Measurements from ENCODE around the gene SMIM36. TPM values are rescaled to one million over a fixed set of nuclear protein-coding genes. Genes with fewer than 3 reads are reported as not detected.
A peak's percentile ranks its signal among the peaks of the same experiment; 100 is the strongest.

The SMIM36 gene
- total RNA-seq, result not detected

DNA sequence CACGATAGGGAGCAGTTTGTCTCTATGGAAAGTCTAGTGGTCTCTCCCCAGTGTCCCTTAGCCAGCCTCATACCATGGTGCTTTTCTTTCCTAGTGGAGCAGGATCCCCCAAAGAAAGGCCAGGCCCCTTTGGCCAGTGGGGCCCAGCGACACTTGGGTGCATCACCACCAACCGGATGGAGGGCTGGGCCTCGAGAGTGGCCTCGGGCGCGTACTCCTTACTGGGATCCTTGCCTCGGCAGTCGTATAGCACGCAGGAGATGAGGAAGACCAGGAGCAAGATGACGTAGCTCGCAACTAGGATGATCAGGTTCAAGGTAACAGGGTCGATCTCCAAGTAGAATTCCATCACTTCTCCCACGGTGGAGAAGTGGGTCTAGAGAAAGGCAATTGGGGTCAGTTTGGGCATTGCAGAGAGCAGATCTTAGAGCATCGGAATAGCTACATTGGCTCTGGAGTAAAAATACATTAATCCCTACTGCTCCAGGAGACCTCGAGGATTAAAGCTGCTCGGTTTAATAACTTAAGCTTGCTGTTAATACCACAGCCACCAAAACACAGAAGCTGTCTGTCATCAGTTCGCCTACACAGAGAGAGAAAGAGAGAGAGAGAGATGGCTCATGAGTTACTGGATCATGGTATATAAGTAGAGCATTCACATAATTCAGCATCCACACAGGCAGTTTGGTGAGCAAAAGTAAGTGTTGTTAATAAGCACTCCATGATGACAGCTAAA lies at the start of gene SMIM36:
SMIM36 (minus strand) TSS at position 467 of the 736 bp plus-strand sequence.
- Mint-ChIP-seq H3K4me3 (no peak within 1 kb of the TSS), H3K27me3 (peaks cover 1% of the 10 kb centered on the region), H3K27ac (no peak within 1 kb of the TSS), H3K4me1 (no peaks in the 10 kb centered on the region), H3K9me3 (ENCODE audit: low read depth) (no peaks in the 10 kb centered on the region), H3K36me3 (ENCODE audit: low read depth) (no peaks in the 10 kb centered on the region)
- CTCF ChIA-PET, result interaction anchor here (0.7 to 2.3 kb wide), 9 partner anchors 9 to 207 kb away, joined by 3 to 11 read pairs (median 3); no protein-coding TSS in a partner anchor
- intact Hi-C loops (cut with DNase I, micrococcal nuclease), result loop anchor here (5.0 kb wide), 4 partner anchors 89 to 519 kb away; partner anchors contain the start of gene MMD (in 1 of the 2)
- POLR2A ChIA-PET, result no interaction called here
- ATAC-seq (no peak), DNase-seq (no peak)

DNA sequence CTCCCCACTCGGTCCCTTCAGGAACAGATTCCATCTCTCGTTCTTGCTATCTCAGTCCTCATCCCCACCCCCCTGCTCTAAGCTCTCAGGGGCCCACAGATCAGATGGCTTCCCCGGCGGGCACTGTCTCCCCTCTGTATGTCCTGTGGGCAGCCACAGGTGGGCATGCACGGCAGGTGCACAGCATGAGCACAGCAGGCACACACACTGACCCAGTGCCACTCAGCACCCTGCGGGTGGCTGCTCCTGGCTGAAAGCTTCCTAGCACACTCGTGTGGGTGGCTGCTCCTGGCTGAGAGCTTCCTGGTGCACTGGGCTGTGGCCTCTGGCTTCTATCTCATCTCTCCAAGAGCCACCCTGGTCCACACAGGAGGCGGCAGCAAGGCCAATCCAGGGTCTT lies 44.5 kb upstream of the SMIM36 start:
- ChIA-PET POLR2A (no interaction called here), CTCF (interaction anchor here (0.6 to 0.8 kb wide), 2 partner anchors 29 to 698 kb away, joined by 3 read pairs; no protein-coding TSS in a partner anchor)
- ATAC-seq (no peak), DNase-seq (no peak)
- Mint-ChIP-seq H3K27me3 (peaks cover 23% of the 10 kb centered on the region), H3K4me3 (no peak overlapping the region), H3K9me3 (ENCODE audit: low read depth) (no peaks in the 10 kb centered on the region), H3K27ac (no peak overlapping the region), H3K4me1 (no peaks in the 10 kb centered on the region), H3K36me3 (ENCODE audit: low read depth) (no peaks in the 10 kb centered on the region)
- intact Hi-C loops (cut with DNase I, micrococcal nuclease), result no loop called here

DNA sequence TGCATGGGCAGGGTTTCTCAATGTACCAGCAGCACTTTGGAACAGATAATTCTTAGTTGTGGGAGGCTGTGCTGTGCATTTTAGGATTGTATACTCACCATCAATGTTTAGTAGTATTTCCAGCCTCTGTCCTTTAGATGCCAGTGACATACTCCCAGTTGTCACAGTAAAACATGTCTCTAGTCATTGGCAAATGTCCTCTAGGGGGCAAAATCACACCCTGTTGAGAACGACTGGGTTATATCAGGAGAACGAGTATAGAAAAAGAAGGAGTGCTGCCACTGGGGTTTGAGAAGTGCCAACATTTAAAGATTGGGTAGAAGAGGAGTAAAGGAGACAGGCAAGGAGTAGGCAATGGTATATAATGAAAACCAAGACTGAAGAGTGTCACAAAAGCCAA lies 37.9 kb upstream of the SMIM36 start:
- Mint-ChIP-seq H3K36me3 (ENCODE audit: low read depth) (no peaks in the 10 kb centered on the region), H3K9me3 (ENCODE audit: low read depth) (no peaks in the 10 kb centered on the region), H3K4me1 (peaks cover 21% of the 10 kb centered on the region), H3K27ac (no peak overlapping the region), H3K4me3 (no peak overlapping the region), H3K27me3 (peaks cover 40% of the 10 kb centered on the region)
- DNase-seq (no peak), ATAC-seq (no peak)
- intact Hi-C loops (cut with DNase I, micrococcal nuclease), result loop anchor here in 1 of 2 experiments (5.0 kb wide), 1 partner anchor 33 kb away; no protein-coding TSS in a partner anchor
- POLR2A ChIA-PET, result no interaction called here
- CTCF ChIA-PET, result interaction anchor here (1.6 kb wide), 1 partner anchor 22 kb away, joined by 5 read pairs; no protein-coding TSS in a partner anchor

DNA sequence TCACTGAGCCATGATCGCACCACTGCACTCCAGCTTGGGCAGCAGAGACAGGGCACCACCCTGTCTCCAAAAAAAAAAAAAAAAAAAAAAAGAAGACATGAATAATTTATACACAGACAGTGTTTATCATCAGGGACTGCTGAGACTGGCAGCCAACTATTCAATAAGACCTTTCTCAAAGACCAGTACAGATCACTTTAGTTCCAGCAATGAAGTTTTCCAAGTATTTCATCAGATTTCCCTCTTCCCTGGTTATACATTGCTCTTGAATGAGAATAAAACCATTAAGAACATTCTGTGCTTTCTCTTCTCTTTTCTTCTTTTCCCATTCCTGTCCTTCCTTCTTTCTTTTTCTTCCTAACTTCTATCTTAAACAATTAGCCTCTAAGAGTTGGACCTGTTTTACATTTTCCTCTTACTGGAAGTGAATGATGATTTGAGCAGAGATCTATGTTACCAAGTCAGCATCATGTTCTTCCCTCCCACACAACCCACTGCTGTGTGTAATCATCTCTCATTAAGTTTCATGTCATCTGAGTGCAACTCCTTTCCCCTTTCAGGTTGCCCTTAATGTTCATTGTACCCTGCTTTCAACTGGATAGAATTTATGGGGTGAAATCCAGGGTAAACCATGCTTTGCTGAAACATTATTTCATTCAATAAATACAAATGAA lies 35.9 kb upstream of the SMIM36 start:
- Mint-ChIP-seq H3K27ac (peak overlapping the region; percentile 83), H3K27me3 (peaks cover 47% of the 10 kb centered on the region), H3K36me3 (ENCODE audit: low read depth) (no peaks in the 10 kb centered on the region), H3K4me3 (no peak overlapping the region), H3K9me3 (ENCODE audit: low read depth) (no peaks in the 10 kb centered on the region), H3K4me1 (peaks cover 21% of the 10 kb centered on the region)
- POLR2A ChIA-PET, result no interaction called here
- DNase-seq (peak; percentile 46), ATAC-seq (peak; percentile 80)
- intact Hi-C loops (cut with DNase I, micrococcal nuclease), result loop anchor here (1.0 to 5.0 kb wide), 2 partner anchors 29 to 35 kb away; no protein-coding TSS in a partner anchor
- CTCF ChIA-PET, result interaction anchor here (0.5 to 1.5 kb wide), 3 partner anchors 55 to 74 kb away, joined by 3 to 9 read pairs (median 7); no protein-coding TSS in a partner anchor

DNA sequence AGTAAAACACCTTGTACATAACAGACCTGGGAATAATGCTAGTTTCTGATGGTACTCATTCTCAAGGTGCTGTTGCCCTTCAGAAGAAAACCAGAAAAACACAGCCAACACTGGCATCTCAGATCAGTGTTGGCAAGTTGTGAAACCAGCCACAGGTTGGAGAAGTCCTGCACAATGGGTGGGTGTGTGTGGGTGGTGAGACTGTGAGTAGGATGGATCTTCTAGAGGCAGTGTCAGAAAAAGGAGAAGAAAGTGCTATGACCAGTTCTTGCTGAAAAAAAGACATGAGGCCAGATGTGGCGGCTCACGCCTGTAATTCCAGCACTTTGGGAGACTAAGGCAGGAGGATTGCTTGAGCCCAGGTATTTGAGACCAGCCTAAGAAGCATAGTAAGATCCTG lies 35.2 kb upstream of the SMIM36 start:
- ChIA-PET POLR2A (interaction anchor here (0.7 kb wide), 1 partner anchor 39 kb away, joined by 3 read pairs; no protein-coding TSS in a partner anchor), CTCF (interaction anchor here (1.5 kb wide), 1 partner anchor 55 kb away, joined by 7 read pairs; no protein-coding TSS in a partner anchor)
- ATAC-seq (no peak), DNase-seq (peak; percentile 34)
- peaks cover 45% of the 10 kb centered on the region for H3K27me3 Mint-ChIP-seq
- H3K4me1 Mint-ChIP-seq, result peaks cover 21% of the 10 kb centered on the region
- H3K9me3 Mint-ChIP-seq (ENCODE audit: low read depth), result no peaks in the 10 kb centered on the region
- intact Hi-C loops (cut with DNase I, micrococcal nuclease), result loop anchor here in 1 of 2 experiments (5.0 kb wide), 1 partner anchor 36 kb away; no protein-coding TSS in a partner anchor
- no peaks in the 10 kb centered on the region for H3K36me3 Mint-ChIP-seq (ENCODE audit: low read depth)
- no peak overlapping the region for H3K4me3 Mint-ChIP-seq
- H3K27ac Mint-ChIP-seq, result peak overlapping the region; percentile 73

DNA sequence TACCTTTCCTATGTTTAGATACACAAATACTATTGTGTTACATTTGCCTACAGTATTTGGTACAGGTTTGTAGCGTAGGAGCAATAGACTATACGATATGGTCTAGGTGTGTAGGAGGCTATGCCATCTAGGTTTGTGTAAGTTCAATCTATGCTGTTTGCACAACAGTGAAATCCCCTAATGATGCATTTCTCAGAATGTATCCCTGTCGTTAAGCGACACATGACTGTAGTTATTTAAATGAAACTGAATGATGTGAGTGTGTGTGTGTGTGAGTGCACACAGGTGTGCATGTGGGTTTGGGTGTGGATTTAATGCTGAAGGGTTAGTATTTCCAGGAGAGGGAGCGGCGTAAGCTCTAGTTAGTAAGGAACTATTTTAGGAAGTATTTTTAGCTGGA lies 34.6 kb upstream of the SMIM36 start:
- intact Hi-C loops (cut with DNase I, micrococcal nuclease), result loop anchor here in 1 of 2 experiments (5.0 kb wide), 1 partner anchor 36 kb away; no protein-coding TSS in a partner anchor
- H3K27ac Mint-ChIP-seq, result peak overlapping the region; percentile 73
- ATAC-seq, result peak; percentile 72

DNA sequence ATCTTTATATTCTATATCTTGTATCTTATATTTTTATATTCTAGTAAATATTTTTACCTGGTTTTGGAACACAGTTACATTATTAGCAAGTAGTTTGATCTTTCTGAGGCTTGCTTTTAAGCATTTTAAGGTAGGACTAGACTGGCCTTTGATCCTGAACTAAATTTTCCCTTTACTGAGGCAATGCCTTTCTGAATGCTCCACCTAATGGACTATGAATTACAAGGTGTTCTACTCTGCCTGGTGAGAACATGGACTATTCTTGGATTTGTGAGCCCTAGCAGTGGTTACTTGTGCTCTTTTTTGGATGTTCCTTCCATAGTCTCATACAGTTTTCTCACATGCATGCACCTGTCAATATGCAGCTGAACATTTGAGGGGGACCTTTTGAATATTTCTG lies 32.5 kb upstream of the SMIM36 start:
- H3K36me3 Mint-ChIP-seq (ENCODE audit: low read depth), result no peaks in the 10 kb centered on the region
- H3K27ac Mint-ChIP-seq, result no peak overlapping the region
- POLR2A ChIA-PET, result no interaction called here
- ATAC-seq (no peak), DNase-seq (no peak)
- H3K27me3 Mint-ChIP-seq, result peaks cover 30% of the 10 kb centered on the region
- CTCF ChIA-PET, result interaction anchor here (1.3 kb wide), 1 partner anchor 192 kb away, joined by 3 read pairs; no protein-coding TSS in a partner anchor
- intact Hi-C loops (cut with DNase I, micrococcal nuclease), result no loop called here
- peaks cover 21% of the 10 kb centered on the region for H3K4me1 Mint-ChIP-seq
- no peaks in the 10 kb centered on the region for H3K9me3 Mint-ChIP-seq (ENCODE audit: low read depth)
- H3K4me3 Mint-ChIP-seq, result no peak overlapping the region

More for the DNA sequence above, 34.6 kb upstream of the SMIM36 start:
- Mint-ChIP-seq H3K4me1 (peaks cover 21% of the 10 kb centered on the region), H3K27me3 (peaks cover 39% of the 10 kb centered on the region), H3K9me3 (ENCODE audit: low read depth) (no peaks in the 10 kb centered on the region), H3K4me3 (no peak overlapping the region), H3K36me3 (ENCODE audit: low read depth) (no peaks in the 10 kb centered on the region)
- ChIA-PET CTCF (interaction anchor here (0.6 to 1.5 kb wide), 3 partner anchors 45 to 850 kb away, joined by 3 to 7 read pairs (median 3); no protein-coding TSS in a partner anchor), POLR2A (interaction anchor here (0.7 kb wide), 1 partner anchor 40 kb away, joined by 3 read pairs; no protein-coding TSS in a partner anchor)
- no peak for DNase-seq

DNA sequence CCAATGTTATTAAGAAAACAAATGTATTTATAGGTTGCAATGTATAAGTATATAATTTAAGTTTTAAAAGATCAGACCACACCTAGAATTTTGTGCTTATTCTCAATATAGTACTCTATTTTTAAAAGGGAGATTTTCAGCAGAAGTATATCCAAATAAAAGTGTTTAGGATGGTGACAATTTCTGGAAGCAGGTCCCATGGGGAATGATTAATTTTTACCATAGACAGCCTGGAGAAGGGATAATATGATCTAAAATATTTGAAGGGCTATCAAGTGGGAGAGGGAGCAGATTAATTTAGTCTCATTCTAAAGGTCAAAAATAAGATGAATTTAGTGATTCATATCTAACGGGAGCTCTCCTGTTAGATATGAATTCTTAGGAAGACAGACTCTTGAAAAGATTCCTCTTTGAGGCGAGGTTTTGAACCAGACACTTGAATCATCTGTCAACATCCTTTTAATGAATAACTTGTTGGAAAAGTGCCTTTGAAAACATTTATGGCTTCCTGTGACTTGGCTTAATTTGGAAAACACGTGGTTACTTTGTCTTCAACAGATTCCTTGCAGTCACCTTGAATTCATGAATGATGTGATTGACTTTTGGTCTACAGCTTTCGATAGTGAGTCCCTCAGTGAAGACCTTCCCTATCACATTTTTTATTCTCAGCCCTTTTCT lies 29.3 kb upstream of the SMIM36 start:
- intact Hi-C loops (cut with DNase I, micrococcal nuclease), result no loop called here
- H3K4me3 Mint-ChIP-seq, result no peak overlapping the region
- ChIA-PET POLR2A (no interaction called here), CTCF (interaction anchor here (1.1 to 2.6 kb wide), 2 partner anchors 62 to 231 kb away, joined by 3 to 8 read pairs; no protein-coding TSS in a partner anchor)
- H3K4me1 Mint-ChIP-seq, result no peaks in the 10 kb centered on the region
- ATAC-seq, result no peak
- no peak for DNase-seq
- H3K27me3 Mint-ChIP-seq, result peaks cover 22% of the 10 kb centered on the region
- H3K9me3 Mint-ChIP-seq (ENCODE audit: low read depth), result no peaks in the 10 kb centered on the region
- H3K36me3 Mint-ChIP-seq (ENCODE audit: low read depth), result no peaks in the 10 kb centered on the region
- H3K27ac Mint-ChIP-seq, result no peak overlapping the region

DNA sequence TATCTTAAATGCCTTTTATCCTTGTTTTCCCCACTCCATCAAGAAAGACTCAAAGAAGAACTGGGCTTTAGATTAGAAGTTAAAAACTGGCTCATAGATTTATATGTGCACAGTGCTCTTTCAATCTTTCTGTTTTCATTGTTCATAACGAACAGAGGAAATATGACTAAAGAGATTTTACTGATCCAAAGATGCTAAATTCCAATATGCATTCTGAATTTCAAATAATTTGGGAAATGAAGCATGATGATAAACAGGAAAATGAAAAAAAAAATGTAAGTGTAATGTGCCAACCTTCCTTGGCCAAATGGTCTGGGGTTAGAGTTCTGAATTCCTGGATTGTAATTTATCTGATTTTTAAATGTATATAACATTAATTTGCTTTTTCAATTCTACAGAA lies 25.0 kb upstream of the SMIM36 start:
- POLR2A ChIA-PET, result no interaction called here
- H3K9me3 Mint-ChIP-seq (ENCODE audit: low read depth), result no peaks in the 10 kb centered on the region
- CTCF ChIA-PET, result interaction anchor here (0.6 to 1.0 kb wide), 2 partner anchors 9 to 158 kb away, joined by 3 to 4 read pairs; no protein-coding TSS in a partner anchor
- peaks cover 12% of the 10 kb centered on the region for H3K27me3 Mint-ChIP-seq
- no peaks in the 10 kb centered on the region for H3K4me1 Mint-ChIP-seq
- no peak for ATAC-seq
- H3K27ac Mint-ChIP-seq, result no peak overlapping the region
- intact Hi-C loops (cut with DNase I, micrococcal nuclease), result no loop called here
- no peak overlapping the region for H3K4me3 Mint-ChIP-seq
- H3K36me3 Mint-ChIP-seq (ENCODE audit: low read depth), result no peaks in the 10 kb centered on the region
- no peak for DNase-seq

DNA sequence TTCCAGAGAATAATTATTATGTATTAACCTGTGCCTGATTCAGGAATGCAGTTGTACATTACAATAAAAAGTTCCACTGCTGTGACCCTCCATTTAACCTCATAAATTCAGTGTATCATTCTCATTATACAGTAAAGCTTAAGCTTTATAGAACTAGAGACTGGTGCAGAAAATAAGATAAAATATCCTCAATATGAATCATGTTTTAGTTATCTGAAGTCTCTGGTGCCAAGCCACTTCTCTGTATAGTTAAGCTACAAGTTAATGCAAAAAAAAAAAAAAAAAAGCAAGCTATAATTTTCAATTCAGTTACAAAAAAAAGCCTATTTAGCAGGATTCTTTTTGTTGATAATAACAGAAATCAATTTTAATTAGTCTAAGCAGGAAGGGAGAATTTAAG lies 22.4 kb upstream of the SMIM36 start:
- Mint-ChIP-seq H3K4me3 (no peak overlapping the region), H3K9me3 (ENCODE audit: low read depth) (no peaks in the 10 kb centered on the region)

DNA sequence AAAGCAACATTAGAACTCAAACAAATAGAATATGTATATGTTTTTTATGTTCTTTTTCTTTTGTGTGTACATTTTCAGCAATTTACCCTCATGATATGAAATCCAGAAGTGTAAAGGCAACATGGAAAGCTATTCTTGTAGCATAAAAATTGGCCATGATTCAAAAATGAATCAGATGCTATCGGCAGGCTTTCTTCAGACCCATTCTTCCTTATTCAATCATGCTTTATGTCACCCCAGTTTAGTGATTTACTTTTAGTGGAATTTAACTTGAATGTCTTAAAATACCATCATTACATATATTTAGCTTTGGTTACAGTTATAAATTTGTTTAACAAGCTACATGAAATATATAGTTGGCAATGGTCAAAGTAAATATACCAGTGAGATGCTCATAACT lies 21.4 kb upstream of the SMIM36 start:
- H3K4me3 Mint-ChIP-seq, result no peak overlapping the region
- DNase-seq, result no peak
- ATAC-seq, result no peak
- CTCF ChIA-PET, result interaction anchor here (0.8 to 4.5 kb wide), 8 partner anchors 9 to 240 kb away, joined by 3 to 27 read pairs (median 6); no protein-coding TSS in a partner anchor
- H3K9me3 Mint-ChIP-seq (ENCODE audit: low read depth), result no peaks in the 10 kb centered on the region
- no peaks in the 10 kb centered on the region for H3K36me3 Mint-ChIP-seq (ENCODE audit: low read depth)
- intact Hi-C loops (cut with DNase I, micrococcal nuclease), result no loop called here
- H3K27me3 Mint-ChIP-seq, result peaks cover 10% of the 10 kb centered on the region
- POLR2A ChIA-PET, result no interaction called here
- no peak overlapping the region for H3K27ac Mint-ChIP-seq
- no peaks in the 10 kb centered on the region for H3K4me1 Mint-ChIP-seq

More for the DNA sequence above, 22.4 kb upstream of the SMIM36 start:
- Mint-ChIP-seq H3K36me3 (ENCODE audit: low read depth) (no peaks in the 10 kb centered on the region), H3K27me3 (peaks cover 14% of the 10 kb centered on the region), H3K27ac (no peak overlapping the region), H3K4me1 (no peaks in the 10 kb centered on the region)
- intact Hi-C loops (cut with DNase I, micrococcal nuclease), result no loop called here
- POLR2A ChIA-PET, result interaction anchor here (0.7 kb wide), 1 partner anchor 184 kb away, joined by 4 read pairs; no protein-coding TSS in a partner anchor
- no peak for ATAC-seq
- CTCF ChIA-PET, result interaction anchor here (0.7 to 4.5 kb wide), 10 partner anchors 9 to 601 kb away, joined by 3 to 27 read pairs (median 4); no protein-coding TSS in a partner anchor
- no peak for DNase-seq

Measured in activated CD4-positive, alpha-beta T cell treated with anti-CD3 and anti-CD28 coated beads for 36 hours (primary cell).